ENCODE measurements around the gene ESF1. TPM values are rescaled to one million over a fixed set of nuclear protein-coding genes. Genes with fewer than 3 reads are reported as not detected.

The ESF1 gene
- total and polyA plus RNA-seq, 2 experiments from 2014 or later = 6.8 to 9.3 TPM

DNA sequence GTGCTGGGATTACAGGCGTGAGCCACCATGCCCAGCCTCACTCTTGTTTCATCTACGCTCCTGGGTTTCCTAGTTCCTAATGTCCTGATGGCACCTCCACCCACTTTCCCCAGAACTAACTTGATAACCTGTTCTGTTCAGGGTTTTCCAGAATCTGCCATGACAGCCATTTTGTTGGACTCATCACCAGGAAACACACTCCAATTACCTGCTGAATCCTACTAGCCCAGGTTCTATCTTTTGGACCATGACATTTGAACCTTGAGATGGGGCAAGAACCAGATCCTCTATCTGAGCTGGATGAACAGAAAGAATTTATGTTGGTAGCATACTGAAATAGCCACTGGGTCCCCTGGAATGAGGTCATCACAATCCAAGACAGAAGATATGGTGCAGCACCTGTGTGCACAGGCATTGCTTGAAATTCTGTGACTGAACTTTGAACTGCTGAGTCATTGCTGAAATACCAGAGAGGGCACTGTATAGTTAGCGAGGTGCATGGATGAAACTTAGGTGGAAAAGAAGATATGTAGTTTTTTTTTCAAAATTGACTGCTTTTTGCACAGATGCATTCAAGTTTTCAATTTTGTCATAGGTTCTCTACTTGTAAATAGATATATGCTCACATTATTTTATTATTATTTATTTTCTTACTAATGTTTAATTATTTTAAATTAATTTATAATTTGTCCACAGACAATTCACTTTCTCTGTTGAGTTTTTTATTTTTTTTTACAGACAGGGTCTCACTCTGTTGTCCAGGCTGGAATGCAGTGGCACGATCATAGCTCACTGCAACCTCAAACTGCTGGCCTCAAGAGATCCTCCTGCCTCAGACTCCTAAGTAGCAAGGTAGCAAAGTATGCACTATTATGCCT, 103.2 kb downstream of the ESF1 start:
- Histone ChIP-seq H3K27ac (peak overlapping the region; percentile 67), H3K79me2 (no peaks in the 10 kb centered on the region), H2AFZ (no peak overlapping the region), H3K4me1 (ENCODE audit: insufficient read depth) (no peaks in the 10 kb centered on the region), H4K20me1 (ENCODE audit: insufficient read depth, poor library complexity, severe bottlenecking) (no peaks in the 10 kb centered on the region), H3K4me3 (no peak overlapping the region), H3K9me3 (ENCODE audit: low read depth) (no peaks in the 10 kb centered on the region), H3K36me3 (replicated peaks; ENCODE audit: insufficient read depth, low read depth) (no peaks in the 10 kb centered on the region), H3K27me3 (no peaks in the 10 kb centered on the region), H3K9me2 (replicated peaks; ENCODE audit: insufficient read depth) (no peaks in the 10 kb centered on the region), H3K4me2 (no peak overlapping the region)
- peak; percentile 75 for DNase-seq (ENCODE audit: low spot score)
- TF ChIP-seq EZH2phosphoT487 (IDR thresholded peaks at IDR 0.05; ENCODE audit: low read depth, severe bottlenecking, unreplicated experiment) (no peak), EZH2 (IDR thresholded peaks at IDR 0.05; ENCODE audit: borderline replicate concordance) (no peak)
- TF ChIP-seq, protein P1, sequence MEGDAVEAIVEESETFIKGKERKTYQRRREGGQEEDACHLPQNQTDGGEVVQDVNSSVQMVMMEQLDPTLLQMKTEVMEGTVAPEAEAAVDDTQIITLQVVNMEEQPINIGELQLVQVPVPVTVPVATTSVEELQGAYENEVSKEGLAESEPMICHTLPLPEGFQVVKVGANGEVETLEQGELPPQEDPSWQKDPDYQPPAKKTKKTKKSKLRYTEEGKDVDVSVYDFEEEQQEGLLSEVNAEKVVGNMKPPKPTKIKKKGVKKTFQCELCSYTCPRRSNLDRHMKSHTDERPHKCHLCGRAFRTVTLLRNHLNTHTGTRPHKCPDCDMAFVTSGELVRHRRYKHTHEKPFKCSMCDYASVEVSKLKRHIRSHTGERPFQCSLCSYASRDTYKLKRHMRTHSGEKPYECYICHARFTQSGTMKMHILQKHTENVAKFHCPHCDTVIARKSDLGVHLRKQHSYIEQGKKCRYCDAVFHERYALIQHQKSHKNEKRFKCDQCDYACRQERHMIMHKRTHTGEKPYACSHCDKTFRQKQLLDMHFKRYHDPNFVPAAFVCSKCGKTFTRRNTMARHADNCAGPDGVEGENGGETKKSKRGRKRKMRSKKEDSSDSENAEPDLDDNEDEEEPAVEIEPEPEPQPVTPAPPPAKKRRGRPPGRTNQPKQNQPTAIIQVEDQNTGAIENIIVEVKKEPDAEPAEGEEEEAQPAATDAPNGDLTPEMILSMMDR (IDR thresholded peaks at IDR 0.05; ENCODE audit: poor library complexity) = no peak
- 71% methylated on average over 4 of the region's 4 CpGs for WGBS (ENCODE audit: low lambda C conversion rate, missing lambda C conversion rate)

DNA sequence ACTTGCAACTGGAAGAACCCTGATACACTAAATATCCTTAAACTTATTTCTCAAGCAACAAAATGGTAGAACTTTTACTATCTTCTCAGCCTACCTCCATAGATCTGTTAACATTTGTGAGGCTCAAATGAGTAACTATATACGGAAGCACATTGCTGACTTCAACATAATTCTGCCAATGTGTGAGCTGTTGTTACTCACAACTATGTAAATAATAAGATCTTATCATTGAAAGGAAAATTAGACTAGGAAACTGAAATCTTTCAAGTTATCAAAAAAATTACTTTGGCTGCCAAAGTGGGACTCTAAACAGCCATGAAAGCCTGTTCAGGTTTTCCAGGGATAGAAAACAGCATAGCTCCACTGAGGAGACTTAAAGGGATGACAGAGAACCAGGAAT, 105.8 kb downstream of the ESF1 start:
- H3K4me2 ChIP-seq = no peak overlapping the region
- no peaks in the 10 kb centered on the region for H3K4me1 ChIP-seq (ENCODE audit: insufficient read depth)
- H3K4me3 ChIP-seq = no peak overlapping the region
- TF ChIP-seq, protein P1 (IDR thresholded peaks at IDR 0.05; ENCODE audit: poor library complexity) = no peak
- TF ChIP-seq EZH2phosphoT487 (IDR thresholded peaks at IDR 0.05; ENCODE audit: low read depth, severe bottlenecking, unreplicated experiment) (no peak), EZH2 (IDR thresholded peaks at IDR 0.05; ENCODE audit: borderline replicate concordance) (no peak)
- no peak for DNase-seq (ENCODE audit: low spot score)
- no peaks in the 10 kb centered on the region for H4K20me1 ChIP-seq (ENCODE audit: insufficient read depth, poor library complexity, severe bottlenecking)
- H3K9me3 ChIP-seq (ENCODE audit: low read depth) = no peaks in the 10 kb centered on the region
- H3K27ac ChIP-seq = no peak overlapping the region
- no peaks in the 10 kb centered on the region for H3K79me2 ChIP-seq
- no peaks in the 10 kb centered on the region for H3K36me3 ChIP-seq (replicated peaks; ENCODE audit: insufficient read depth, low read depth)
- no peaks in the 10 kb centered on the region for H3K27me3 ChIP-seq
- no peaks in the 10 kb centered on the region for H3K9me2 ChIP-seq (replicated peaks; ENCODE audit: insufficient read depth)
- H2AFZ ChIP-seq = no peak overlapping the region
- WGBS (ENCODE audit: low lambda C conversion rate, missing lambda C conversion rate) = 69% methylated on average over 1 of the region's 1 CpG

DNA sequence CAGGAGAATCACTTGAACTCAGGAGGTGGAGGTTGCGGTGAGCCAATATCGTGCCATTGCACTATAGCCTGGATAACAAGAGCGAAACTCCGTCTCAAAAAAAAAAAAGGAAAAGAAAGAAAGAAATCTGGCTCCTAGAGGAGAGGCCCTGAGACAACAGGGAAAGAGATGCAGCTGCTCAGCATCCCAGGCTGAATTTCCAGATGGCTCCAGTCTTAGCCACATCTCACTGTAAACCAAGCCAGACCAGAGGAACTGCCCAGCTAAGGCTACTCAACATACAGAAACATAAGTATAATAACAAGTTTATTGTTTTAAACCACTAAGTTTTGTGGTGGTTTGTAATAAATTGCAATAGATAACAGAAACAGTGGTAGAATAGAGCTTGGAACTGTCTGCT, 107.5 kb downstream of the ESF1 start:
- no peak overlapping the region for H3K27ac ChIP-seq
- no peak for DNase-seq (ENCODE audit: low spot score)
- no peak overlapping the region for H3K4me2 ChIP-seq
- H3K79me2 ChIP-seq = no peaks in the 10 kb centered on the region
- no peaks in the 10 kb centered on the region for H3K36me3 ChIP-seq (replicated peaks; ENCODE audit: insufficient read depth, low read depth)
- no peaks in the 10 kb centered on the region for H3K9me2 ChIP-seq (replicated peaks; ENCODE audit: insufficient read depth)
- 87% methylated on average over 4 of the region's 4 CpGs for WGBS (ENCODE audit: low lambda C conversion rate, missing lambda C conversion rate)
- no peaks in the 10 kb centered on the region for H3K9me3 ChIP-seq (ENCODE audit: low read depth)
- no peaks in the 10 kb centered on the region for H3K4me1 ChIP-seq (ENCODE audit: insufficient read depth)
- H3K27me3 ChIP-seq = no peaks in the 10 kb centered on the region
- TF ChIP-seq EZH2 (IDR thresholded peaks at IDR 0.05; ENCODE audit: borderline replicate concordance) (no peak), EZH2phosphoT487 (IDR thresholded peaks at IDR 0.05; ENCODE audit: low read depth, severe bottlenecking, unreplicated experiment) (no peak)
- TF ChIP-seq, protein P1 (IDR thresholded peaks at IDR 0.05; ENCODE audit: poor library complexity) = no peak
- no peaks in the 10 kb centered on the region for H4K20me1 ChIP-seq (ENCODE audit: insufficient read depth, poor library complexity, severe bottlenecking)
- H2AFZ ChIP-seq = no peak overlapping the region
- H3K4me3 ChIP-seq = no peak overlapping the region
